Measurements from ENCODE around the gene DDX59. TPM values are rescaled to one million over a fixed set of nuclear protein-coding genes. Genes with fewer than 3 reads are reported as not detected.

The DDX59 gene
- total and polyA plus RNA-seq, 9 of the 15 experiments (the other 6 are each of a cell fraction or from before 2014, with no cell fraction given) = 8.3 to 30.4 (median 19.8) TPM

DNA sequence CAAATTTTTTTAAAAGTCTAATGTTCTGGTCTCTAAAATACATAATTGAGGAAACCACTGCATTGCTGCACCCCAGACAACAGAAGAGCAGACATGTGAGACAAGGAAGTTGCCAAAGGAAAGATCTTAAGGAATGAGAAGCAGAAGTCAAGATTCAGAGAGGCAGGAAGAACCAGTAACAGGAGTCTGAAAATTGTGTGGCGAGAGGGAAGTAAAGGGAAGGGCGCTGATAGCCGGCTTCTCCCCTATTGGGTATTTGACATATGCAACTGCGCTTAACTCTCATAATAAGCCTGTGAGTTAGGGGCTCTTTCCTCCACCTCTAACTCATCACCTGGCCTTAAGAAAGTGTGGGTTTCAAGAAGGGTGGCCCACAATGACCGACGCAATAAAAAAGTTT, 27.2 kb downstream of the DDX59 start (continued):
- no peak for TF ChIP-seq HIVEP1 (CRISPR knock-in tag; IDR thresholded peaks at IDR 0.05)
- TF ChIP-seq MCM3 (IDR thresholded peaks at IDR 0.05) = no peak
- TF ChIP-seq, protein P1, sequence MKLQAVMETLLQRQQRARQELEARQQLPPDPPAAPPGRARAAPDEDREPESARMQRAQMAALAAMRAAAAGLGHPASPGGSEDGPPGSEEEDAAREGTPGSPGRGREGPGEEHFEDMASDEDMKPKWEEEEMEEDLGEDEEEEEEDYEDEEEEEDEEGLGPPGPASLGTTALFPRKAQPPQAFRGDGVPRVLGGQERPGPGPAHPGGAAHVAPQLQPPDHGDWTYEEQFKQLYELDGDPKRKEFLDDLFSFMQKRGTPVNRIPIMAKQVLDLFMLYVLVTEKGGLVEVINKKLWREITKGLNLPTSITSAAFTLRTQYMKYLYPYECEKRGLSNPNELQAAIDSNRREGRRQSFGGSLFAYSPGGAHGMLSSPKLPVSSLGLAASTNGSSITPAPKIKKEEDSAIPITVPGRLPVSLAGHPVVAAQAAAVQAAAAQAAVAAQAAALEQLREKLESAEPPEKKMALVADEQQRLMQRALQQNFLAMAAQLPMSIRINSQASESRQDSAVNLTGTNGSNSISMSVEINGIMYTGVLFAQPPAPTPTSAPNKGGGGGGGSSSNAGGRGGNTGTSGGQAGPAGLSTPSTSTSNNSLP (IDR thresholded peaks at IDR 0.05; ENCODE audit: borderline replicate concordance, low read depth, low read length) = no peak
- no peak for TF ChIP-seq C11orf30 (IDR thresholded peaks at IDR 0.05; ENCODE audit: low read depth)
- no peak for TF ChIP-seq DNMT1 (IDR thresholded peaks at IDR 0.05)
- TF ChIP-seq ELF1 (tag; IDR thresholded peaks at IDR 0.05) = peak; percentile 54
- TF ChIP-seq ZNF263 (CRISPR knock-in tag; IDR thresholded peaks at IDR 0.05; ENCODE audit: borderline replicate concordance) = no peak
- TF ChIP-seq ZNF589 (CRISPR knock-in tag; IDR thresholded peaks at IDR 0.05; ENCODE audit: low read depth) = no peak
- no peak for TF ChIP-seq TBL1XR1 (IDR thresholded peaks at IDR 0.05; ENCODE audit: low read length in 2 of 2)
- TF ChIP-seq FOXK2 (conservative IDR thresholded peaks at IDR 0.05 in 1 of 2, IDR thresholded peaks at IDR 0.05 in 1 of 2; ENCODE audit: low read depth in 2 of 2) = no peak
- no peak for TF ChIP-seq EGR1 (conservative IDR thresholded peaks at IDR 0.05)
- no peak for TF ChIP-seq CBFA2T3 (IDR thresholded peaks at IDR 0.05)
- TF ChIP-seq ZNF146 (CRISPR knock-in tag; IDR thresholded peaks at IDR 0.05; ENCODE audit: unreplicated experiment) = no peak
- TF ChIP-seq BMI1 (IDR thresholded peaks at IDR 0.05; ENCODE audit: low read length) = no peak
- TF ChIP-seq JUND (IDR thresholded peaks at IDR 0.05; ENCODE audit: borderline replicate concordance, low read depth, low read length) = no peak
- peak; percentile 45; the same call in 1 of the 3 replicates for TF ChIP-seq JUND (tag; IDR thresholded peaks at IDR 0.05; ENCODE audit: borderline replicate concordance, low read depth, low read length)
- no peak for TF ChIP-seq SMARCB1 (IDR thresholded peaks at IDR 0.05; ENCODE audit: insufficient read length, low read depth)
- no peak for TF ChIP-seq KDM1A (IDR thresholded peaks at IDR 0.05)
- TF ChIP-seq KLF10 (CRISPR knock-in tag; IDR thresholded peaks at IDR 0.05) = no peak
- no peak for TF ChIP-seq MBD2 (IDR thresholded peaks at IDR 0.05; ENCODE audit: borderline replicate concordance, low read depth)
- no peak for TF ChIP-seq NRF1 (conservative IDR thresholded peaks at IDR 0.05 in 1 of 2, IDR thresholded peaks at IDR 0.05 in 1 of 2)
- TF ChIP-seq, protein P2, sequence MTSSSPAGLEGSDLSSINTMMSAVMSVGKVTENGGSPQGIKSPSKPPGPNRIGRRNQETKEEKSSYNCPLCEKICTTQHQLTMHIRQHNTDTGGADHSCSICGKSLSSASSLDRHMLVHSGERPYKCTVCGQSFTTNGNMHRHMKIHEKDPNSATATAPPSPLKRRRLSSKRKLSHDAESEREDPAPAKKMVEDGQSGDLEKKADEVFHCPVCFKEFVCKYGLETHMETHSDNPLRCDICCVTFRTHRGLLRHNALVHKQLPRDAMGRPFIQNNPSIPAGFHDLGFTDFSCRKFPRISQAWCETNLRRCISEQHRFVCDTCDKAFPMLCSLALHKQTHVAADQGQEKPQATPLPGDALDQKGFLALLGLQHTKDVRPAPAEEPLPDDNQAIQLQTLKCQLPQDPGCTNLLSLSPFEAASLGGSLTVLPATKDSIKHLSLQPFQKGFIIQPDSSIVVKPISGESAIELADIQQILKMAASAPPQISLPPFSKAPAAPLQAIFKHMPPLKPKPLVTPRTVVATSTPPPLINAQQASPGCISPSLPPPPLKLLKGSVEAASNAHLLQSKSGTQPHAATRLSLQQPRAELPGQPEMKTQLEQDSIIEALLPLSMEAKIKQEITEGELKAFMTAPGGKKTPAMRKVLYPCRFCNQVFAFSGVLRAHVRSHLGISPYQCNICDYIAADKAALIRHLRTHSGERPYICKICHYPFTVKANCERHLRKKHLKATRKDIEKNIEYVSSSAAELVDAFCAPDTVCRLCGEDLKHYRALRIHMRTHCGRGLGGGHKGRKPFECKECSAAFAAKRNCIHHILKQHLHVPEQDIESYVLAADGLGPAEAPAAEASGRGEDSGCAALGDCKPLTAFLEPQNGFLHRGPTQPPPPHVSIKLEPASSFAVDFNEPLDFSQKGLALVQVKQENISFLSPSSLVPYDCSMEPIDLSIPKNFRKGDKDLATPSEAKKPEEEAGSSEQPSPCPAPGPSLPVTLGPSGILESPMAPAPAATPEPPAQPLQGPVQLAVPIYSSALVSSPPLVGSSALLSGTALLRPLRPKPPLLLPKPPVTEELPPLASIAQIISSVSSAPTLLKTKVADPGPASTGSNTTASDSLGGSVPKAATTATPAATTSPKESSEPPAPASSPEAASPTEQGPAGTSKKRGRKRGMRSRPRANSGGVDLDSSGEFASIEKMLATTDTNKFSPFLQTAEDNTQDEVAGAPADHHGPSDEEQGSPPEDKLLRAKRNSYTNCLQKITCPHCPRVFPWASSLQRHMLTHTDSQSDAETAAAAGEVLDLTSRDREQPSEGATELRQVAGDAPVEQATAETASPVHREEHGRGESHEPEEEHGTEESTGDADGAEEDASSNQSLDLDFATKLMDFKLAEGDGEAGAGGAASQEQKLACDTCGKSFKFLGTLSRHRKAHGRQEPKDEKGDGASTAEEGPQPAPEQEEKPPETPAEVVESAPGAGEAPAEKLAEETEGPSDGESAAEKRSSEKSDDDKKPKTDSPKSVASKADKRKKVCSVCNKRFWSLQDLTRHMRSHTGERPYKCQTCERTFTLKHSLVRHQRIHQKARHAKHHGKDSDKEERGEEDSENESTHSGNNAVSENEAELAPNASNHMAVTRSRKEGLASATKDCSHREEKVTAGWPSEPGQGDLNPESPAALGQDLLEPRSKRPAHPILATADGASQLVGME (CRISPR knock-in tag; IDR thresholded peaks at IDR 0.05) = no peak
- no peak for TF ChIP-seq ARNT (IDR thresholded peaks at IDR 0.05)
- no peak for TF ChIP-seq ATF7 (IDR thresholded peaks at IDR 0.05)
- TF ChIP-seq SAFB (IDR thresholded peaks at IDR 0.05; ENCODE audit: borderline replicate concordance, low read depth, low read length) = no peak
- TF ChIP-seq TARDBP (IDR thresholded peaks at IDR 0.05) = no peak
- no peak for TF ChIP-seq U2AF2 (optimal IDR thresholded peaks at IDR 0.05; ENCODE audit: low read depth, low read length)

All from K562 (cell line).